Measurements from ENCODE around the gene SCO1. TPM values are rescaled to one million over a fixed set of nuclear protein-coding genes. Genes with fewer than 3 reads are reported as not detected.

SCO1 gene
- total RNA-seq, 4 donors from 2014 or later = 15.4 to 29.6 (median 24.1) TPM

- no peaks in the 10 kb centered on the region for H3K27me3 ChIP-seq
- WGBS, 2 donors (ENCODE audit: low coverage in 1 of 2) = 90 to 98% methylated on average over 6 of the region's 6 CpGs
Measured at GRCh38 chr17:10742431-10742830, 45.1 kb upstream of the SCO1 start.

GRCh38 chr17:10741416-10742135, 44.2 kb upstream of the SCO1 start:
- 88 to 89% methylated on average over 5 to 10 of the region's 10 CpGs for WGBS, 2 donors (ENCODE audit: low coverage in 1 of 2)
- no peaks in the 10 kb centered on the region for H3K36me3 ChIP-seq
- no peaks in the 10 kb centered on the region for H3K9me3 ChIP-seq
- no peaks in the 10 kb centered on the region for H3K27me3 ChIP-seq
- no peak for ATAC-seq
- no peak overlapping the region for H3K27ac ChIP-seq
- H3K4me1 ChIP-seq = peaks cover 0 to 22% (median 0%) of the 10 kb centered on the region in 3 donors
- H3K4me3 ChIP-seq = no peak overlapping the region
- TF ChIP-seq CTCF (IDR thresholded peaks at IDR 0.05) (no peak), POLR2A (IDR thresholded peaks at IDR 0.05) (no peak), POLR2AphosphoS5 (IDR thresholded peaks at IDR 0.05) (no peak), EP300 (IDR thresholded peaks at IDR 0.05) (no peak)

More at GRCh38 chr17:10742431-10742830, 45.1 kb upstream of the SCO1 start:
- TF ChIP-seq POLR2A (IDR thresholded peaks at IDR 0.05) (no peak), POLR2AphosphoS5 (IDR thresholded peaks at IDR 0.05) (no peak)
- Histone ChIP-seq H3K4me3 (no peak overlapping the region), H3K9me3 (no peaks in the 10 kb centered on the region), H3K27ac (no peak overlapping the region), H3K36me3 (no peaks in the 10 kb centered on the region), H3K4me1 (peaks cover 0 to 22% (median 0%) of the 10 kb centered on the region in 3 donors)
- ATAC-seq = no peak

DNA sequence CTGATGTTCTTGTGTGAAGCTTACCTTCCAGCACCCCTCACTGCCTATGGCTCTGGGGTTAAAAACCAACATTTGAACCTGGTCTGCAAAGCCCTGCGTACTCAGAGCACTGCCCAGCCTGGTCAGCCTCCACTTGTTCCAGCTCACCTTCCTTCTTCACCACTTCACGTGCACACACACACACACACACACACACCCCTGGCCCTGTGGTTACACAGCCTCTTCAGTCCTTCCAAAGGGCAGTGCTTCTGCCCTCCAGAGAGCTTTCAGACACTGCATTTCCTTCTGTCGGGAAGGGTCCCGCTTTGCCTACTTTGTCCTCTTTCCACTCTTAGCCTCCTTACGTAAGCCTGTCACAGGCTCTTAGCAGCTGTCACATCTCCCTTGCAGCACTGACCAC, 42.1 kb upstream of the SCO1 start:
- Histone ChIP-seq H3K9me3 (no peaks in the 10 kb centered on the region), H3K27ac (no peak overlapping the region), H3K4me3 (no peak overlapping the region), H3K4me1 (peaks cover 0 to 11% (median 0%) of the 10 kb centered on the region in 3 donors), H3K27me3 (no peaks in the 10 kb centered on the region), H3K36me3 (no peaks in the 10 kb centered on the region)
- no peak for ATAC-seq
- no peak for TF ChIP-seq POLR2A (IDR thresholded peaks at IDR 0.05)
- no peak for TF ChIP-seq POLR2AphosphoS5 (IDR thresholded peaks at IDR 0.05)
- no peak for TF ChIP-seq CTCF (IDR thresholded peaks at IDR 0.05)
- TF ChIP-seq EP300 (IDR thresholded peaks at IDR 0.05) = no peak
- WGBS, 2 donors (ENCODE audit: low coverage in 1 of 2) = 83 to 91% methylated on average over 5 of the region's 5 CpGs

DNA sequence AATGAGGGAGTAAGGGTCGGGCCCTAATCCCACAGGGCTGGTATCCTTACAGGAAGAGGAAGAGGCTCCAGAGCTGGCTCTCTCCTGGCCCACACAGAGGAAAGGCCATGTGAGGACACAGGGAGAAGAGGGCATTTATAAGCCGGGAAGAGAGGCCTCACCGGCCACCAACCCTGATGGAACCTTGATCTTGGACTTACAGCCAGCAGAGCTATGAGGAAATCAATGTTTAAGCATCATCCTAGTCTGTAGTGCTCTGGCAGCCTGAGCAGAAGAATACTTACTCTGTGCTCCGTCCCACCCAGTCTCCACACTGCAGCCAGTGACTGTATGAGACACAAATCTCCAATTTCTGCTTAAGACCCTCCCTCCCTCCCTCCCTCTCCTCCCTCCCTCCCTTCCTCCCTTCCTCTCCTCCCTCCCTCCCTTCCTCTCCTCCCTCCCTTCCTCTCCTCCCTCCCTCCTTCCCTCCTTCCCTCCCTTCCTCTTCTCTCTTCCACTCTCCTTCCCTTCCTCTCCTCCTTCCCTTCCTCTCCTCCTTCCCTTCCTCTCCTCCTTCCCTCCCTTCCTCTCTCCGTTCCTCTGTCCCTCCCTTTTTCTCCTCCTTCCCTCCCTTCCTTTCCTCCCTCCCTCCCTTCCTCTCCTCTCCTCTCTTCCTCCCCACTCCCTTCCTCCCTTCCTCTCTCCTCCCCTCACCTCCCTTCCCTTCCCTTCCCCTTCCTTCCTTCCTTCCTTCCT, 41.4 kb upstream of the SCO1 start:
- H3K9me3 ChIP-seq = no peaks in the 10 kb centered on the region
- H3K36me3 ChIP-seq = no peaks in the 10 kb centered on the region
- peaks cover 0 to 10% (median 0%) of the 10 kb centered on the region in 3 donors for H3K4me1 ChIP-seq
- H3K4me3 ChIP-seq = no peak overlapping the region
- H3K27me3 ChIP-seq = no peaks in the 10 kb centered on the region
- TF ChIP-seq CTCF (IDR thresholded peaks at IDR 0.05) (no peak), POLR2AphosphoS5 (IDR thresholded peaks at IDR 0.05) (no peak), EP300 (IDR thresholded peaks at IDR 0.05) (no peak), POLR2A (IDR thresholded peaks at IDR 0.05) (no peak)
- peak overlapping the region in 1 of 4 donors; percentile 33 for H3K27ac ChIP-seq
- WGBS, 2 donors (ENCODE audit: low coverage in 1 of 2) = 38 to 55% methylated on average over 1 to 5 of the region's 5 CpGs
- peak; percentile 39 for ATAC-seq

DNA sequence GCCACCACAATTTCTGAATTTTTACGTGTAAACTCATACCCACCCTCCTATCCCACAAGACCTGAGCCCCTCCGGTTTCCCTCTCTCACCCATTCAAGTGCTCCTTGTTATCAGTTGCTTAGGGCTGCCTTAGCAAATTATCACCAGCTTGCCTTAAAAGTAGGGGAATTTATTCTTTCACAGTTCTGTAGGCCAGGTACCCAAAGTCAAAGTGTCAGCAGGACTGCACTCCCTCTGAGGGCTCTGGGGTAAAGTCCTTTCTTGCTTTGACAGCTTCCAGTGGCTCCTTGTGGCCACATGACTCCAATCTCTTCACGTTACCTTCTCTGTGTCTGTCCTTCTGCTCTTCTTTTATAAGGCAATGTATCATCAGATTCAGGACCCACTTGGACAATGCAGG, 40.4 kb upstream of the SCO1 start:
- TF ChIP-seq CTCF (IDR thresholded peaks at IDR 0.05) = no peak
- no peak for TF ChIP-seq POLR2A (IDR thresholded peaks at IDR 0.05)
- TF ChIP-seq EP300 (IDR thresholded peaks at IDR 0.05) = no peak
- TF ChIP-seq POLR2AphosphoS5 (IDR thresholded peaks at IDR 0.05) = no peak
- Histone ChIP-seq H3K4me1 (peaks cover 0 to 5% (median 0%) of the 10 kb centered on the region in 3 donors), H3K36me3 (no peaks in the 10 kb centered on the region), H3K9me3 (no peaks in the 10 kb centered on the region), H3K4me3 (no peak overlapping the region), H3K27me3 (no peaks in the 10 kb centered on the region), H3K27ac (no peak overlapping the region)
- ATAC-seq = no peak
- WGBS, 2 donors (ENCODE audit: low coverage in 1 of 2) = 63 to 84% methylated on average over 3 of the region's 3 CpGs

Measured in gastroesophageal sphincter (tissue), 4 donors.